Omental fat pad (tissue), 4 donors: ENCODE data around the gene BANF2. TPM values are rescaled to one million over a fixed set of nuclear protein-coding genes. Genes with fewer than 3 reads are reported as not detected.

ENCODE experiments used
- ATAC-seq: fragments of 150-250 bp; one replicate; pipeline ENCODE4 v1.9.1; 2016; ENCODE audit warnings: mild to moderate bottlenecking, moderate library complexity; ENCODE audit not compliant: low FRiP score
- DNase-seq: peaks from one replicate; pipeline ENCODE4 v3.0.0-alpha.2; 2019; ENCODE audit warnings: low spot score
- CTCF ChIP-seq, 3 donors: fragments of 450-650 bp; IDR thresholded peaks; one replicate each; pipeline ENCODE4 v1.5.1; 2016 to 2017; ENCODE audit warnings: antibody characterized with exemption in 3 of 3, mild to moderate bottlenecking in 3 of 3, moderate library complexity in 2 of 3
- total RNA-seq, 4 donors: library from RNA; depleted of rRNA; stranded (reverse); fragments of >200 nt; gene quantifications; one replicate each; pipeline ENCODE4 v1.1.0, GENCODE V29; 2016

BANF2 gene
- total RNA-seq = not detected

GRCh38 chr20:17699931-17700351 is at the start of gene BANF2:
TSS of gene BANF2 (plus strand) at chr20:17699966. CDS start at chr20:17725026, 25,060 bp downstream.
- no peak for TF ChIP-seq CTCF (IDR thresholded peaks at IDR 0.05)
- no peak for ATAC-seq
- DNase-seq = no peak

GRCh38 chr20:17650301-17651128 is 49.3 kb upstream of the BANF2 start:
- TF ChIP-seq CTCF (IDR thresholded peaks at IDR 0.05) = no peak
- ATAC-seq = no peak
- DNase-seq = no peak

GRCh38 chr20:17651129-17651759 is 48.5 kb upstream of the BANF2 start:
- DNase-seq (no peak), ATAC-seq (no peak)
- TF ChIP-seq CTCF (IDR thresholded peaks at IDR 0.05) = no peak

- no peak for DNase-seq
- TF ChIP-seq CTCF (IDR thresholded peaks at IDR 0.05) = no peak
- no peak for ATAC-seq
Observed at GRCh38 chr20:17651760-17652388, 47.9 kb upstream of the BANF2 start.

- no peak for TF ChIP-seq CTCF (IDR thresholded peaks at IDR 0.05)
- no peak for DNase-seq
- no peak for ATAC-seq
Observed at GRCh38 chr20:17652411-17652810, 47.4 kb upstream of the BANF2 start.

GRCh38 chr20:17653835-17654648 is 45.7 kb upstream of the BANF2 start:
- no peak for DNase-seq
- ATAC-seq = no peak
- TF ChIP-seq CTCF (IDR thresholded peaks at IDR 0.05) = no peak
